ENCODE measurements around the gene MARK2.

DNA sequence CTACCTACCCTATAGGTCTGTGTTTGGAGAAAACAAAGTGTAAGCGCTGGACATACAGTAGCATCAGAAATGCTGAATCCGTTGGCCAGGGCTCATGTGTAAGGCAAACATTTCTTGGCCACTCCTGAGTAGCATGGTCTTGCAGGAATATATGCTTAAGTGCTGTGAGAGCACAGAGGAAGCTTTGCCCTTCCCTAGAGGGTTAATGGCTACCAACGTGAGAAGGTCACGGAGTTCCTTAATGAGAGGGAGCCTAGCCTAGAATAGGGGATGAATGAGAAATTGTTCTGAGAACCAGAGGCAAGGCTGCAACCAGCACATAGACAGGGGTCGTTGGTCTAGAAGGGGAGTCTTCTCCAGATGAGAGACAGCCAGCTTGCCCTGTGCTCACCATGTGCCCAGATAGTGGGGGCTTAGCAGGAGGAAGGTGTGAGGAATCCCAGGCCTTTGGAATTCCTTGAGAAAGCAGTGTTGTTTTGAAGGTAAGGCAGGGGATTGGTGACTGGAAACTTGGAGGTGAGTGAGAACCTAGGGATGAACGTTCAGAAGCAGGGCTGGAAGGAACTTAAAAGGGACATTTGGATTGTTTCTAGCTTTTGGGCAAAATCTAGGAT is 48.6 kb downstream of the MARK2 start:
- TF ChIP-seq, protein P1, sequence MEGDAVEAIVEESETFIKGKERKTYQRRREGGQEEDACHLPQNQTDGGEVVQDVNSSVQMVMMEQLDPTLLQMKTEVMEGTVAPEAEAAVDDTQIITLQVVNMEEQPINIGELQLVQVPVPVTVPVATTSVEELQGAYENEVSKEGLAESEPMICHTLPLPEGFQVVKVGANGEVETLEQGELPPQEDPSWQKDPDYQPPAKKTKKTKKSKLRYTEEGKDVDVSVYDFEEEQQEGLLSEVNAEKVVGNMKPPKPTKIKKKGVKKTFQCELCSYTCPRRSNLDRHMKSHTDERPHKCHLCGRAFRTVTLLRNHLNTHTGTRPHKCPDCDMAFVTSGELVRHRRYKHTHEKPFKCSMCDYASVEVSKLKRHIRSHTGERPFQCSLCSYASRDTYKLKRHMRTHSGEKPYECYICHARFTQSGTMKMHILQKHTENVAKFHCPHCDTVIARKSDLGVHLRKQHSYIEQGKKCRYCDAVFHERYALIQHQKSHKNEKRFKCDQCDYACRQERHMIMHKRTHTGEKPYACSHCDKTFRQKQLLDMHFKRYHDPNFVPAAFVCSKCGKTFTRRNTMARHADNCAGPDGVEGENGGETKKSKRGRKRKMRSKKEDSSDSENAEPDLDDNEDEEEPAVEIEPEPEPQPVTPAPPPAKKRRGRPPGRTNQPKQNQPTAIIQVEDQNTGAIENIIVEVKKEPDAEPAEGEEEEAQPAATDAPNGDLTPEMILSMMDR (IDR thresholded peaks at IDR 0.05) = no peak
- no peak for TF ChIP-seq POLR2A (IDR thresholded peaks at IDR 0.05)

Data from heart left ventricle (tissue), 13 donors.